ENCODE measurements around the gene DBF4B.
A peak's percentile ranks its signal among the peaks of the same experiment; 100 is the strongest.
"Not testable (repeated sequence)": the region's sequence is repeated elsewhere in the genome, so short reads cannot be mapped to it uniquely, and the experiment has no call there.

Gene DBF4B, protein sequence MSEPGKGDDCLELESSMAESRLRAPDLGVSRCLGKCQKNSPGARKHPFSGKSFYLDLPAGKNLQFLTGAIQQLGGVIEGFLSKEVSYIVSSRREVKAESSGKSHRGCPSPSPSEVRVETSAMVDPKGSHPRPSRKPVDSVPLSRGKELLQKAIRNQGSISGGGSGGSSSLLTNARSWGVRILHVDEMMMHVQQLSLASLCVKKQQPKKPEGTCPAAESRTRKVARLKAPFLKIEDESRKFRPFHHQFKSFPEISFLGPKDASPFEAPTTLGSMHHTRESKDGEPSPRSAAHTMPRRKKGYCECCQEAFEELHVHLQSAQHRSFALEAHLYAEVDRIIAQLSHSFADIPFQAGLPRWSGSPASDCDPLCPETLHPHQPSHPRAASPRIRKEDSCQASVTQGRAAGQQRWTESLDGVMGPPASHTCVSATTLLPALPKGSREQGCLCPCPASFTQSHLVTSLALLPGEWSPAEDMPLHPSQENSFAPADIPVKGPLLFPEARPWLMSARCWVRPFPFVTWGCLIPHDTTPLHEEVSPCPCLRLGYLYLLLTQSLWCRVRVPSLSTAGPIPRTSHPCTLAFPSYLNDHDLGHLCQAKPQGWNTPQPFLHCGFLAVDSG

DNA sequence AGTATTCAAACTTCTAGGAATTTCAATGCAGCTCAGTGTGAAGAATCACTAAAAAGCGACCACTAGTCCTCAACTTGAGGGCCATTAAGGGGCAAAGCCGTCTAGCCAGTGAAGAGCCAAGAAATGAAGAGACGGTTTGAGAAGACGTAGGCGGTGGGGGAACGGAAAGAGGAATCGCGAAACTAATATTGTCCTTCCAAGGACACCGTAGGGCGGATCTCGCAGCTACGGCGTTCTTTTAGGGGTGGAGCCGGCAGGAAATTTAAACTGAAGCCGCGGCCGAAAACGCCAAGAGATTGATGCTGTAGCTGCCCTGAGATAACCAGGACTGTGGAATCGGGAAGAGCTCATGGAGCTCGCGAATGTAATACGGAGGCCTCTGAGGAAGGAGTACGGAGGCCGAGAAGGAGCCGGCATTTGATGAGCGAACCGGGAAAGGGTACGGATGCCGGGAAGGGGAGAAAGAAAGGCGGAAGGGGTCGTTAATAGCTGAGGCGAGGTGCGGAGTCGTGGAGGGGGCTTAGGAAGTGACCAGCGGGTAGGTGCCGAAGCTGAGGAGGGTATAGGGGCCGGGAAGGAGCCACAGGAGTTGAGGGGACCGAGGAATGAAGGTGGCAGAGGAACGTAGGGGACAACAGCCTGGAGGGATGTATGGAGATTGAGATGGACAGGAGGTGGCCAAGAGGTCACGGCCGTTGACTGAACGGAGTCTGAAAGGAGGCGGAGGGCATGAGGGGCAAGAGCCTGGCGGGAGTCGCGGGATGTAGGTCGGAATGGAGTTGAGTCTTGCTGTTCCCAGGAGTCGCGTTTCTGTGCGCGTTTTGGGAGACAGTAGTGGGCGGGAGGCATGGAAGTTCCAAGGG lies at the start of gene DBF4B:
Gene DBF4B, plus strand, starts transcription at position 265 of the 863 bp plus-strand sequence. Its CDS starts 156 bp downstream, at position 421.
- DNase-seq, result peak; percentile 89

DNA sequence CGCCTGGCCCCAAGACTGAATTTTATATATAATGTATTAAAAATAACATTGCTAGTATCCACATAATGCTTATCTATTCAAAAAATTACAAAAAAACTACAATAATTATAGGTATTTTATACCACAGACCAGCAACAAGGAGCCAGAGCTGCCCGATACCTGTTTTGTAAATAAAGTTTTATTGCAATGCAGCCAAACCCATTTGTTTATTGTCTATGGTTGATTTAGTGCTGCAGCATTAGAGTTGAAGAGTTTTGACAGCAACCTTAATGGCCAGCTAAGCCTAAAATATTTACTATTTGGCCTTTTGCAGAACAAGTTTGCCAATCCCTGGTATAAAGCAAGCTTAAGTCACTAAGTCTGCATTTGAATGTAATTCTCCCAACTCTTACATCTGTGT lies 46.6 kb upstream of the DBF4B start:
- DNase-seq, result no peak

DNA sequence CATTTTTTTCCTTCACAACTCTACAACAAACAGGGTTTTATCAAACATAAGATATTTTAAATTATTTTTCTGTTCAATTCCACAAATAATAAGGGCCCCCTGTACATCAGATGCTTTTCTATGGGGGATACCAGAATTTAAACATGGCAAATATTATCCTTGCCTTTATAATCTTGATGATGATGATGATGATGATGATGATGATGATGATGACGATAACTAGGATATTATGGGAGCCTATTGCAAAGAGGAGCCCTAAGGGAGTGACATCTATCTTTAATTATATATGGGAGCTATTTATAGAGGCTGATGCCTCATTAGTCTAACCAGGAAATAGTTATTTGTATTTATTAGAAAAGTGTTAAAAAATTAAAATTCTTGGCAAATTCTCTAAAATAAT lies 45.4 kb upstream of the DBF4B start:
- no peak for DNase-seq

DNA sequence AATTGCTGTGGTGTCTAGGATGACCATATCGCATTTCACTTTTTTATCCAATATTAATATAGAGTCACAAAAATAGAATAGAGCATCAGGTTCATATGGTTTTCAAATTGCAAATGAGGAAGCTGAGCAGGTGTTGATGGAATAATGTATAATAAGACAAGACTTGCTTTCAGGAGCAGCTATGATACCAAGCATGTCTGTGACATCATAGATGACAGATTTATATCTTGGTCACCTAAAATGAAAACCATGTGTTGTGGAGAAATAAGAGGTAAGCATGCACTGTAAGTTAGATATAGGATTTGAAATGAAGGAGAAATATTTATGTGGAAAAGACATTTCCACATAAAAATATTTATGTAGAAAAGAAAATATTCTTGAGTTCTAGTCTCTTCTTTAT lies 43.6 kb upstream of the DBF4B start:
- no peak for DNase-seq

DNA sequence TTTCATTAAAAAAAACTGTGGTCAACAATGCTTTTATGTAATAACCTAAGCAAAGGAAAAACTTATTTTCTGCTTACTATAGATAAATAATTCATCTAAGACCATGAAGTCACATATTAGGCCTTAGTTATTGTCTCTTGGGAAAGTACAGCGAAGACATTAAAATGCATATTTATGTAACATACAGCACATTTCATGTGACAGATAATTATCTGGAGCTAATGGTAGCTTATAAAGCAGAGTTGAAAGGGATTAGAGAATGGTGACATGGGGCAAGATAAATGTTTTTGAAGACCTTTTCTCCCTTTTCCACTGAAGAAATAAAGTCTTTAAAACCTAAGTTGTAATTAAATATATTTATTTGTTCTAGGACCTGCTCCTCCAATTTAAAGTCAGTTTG lies 42.5 kb upstream of the DBF4B start:
- DNase-seq, result no peak

DNA sequence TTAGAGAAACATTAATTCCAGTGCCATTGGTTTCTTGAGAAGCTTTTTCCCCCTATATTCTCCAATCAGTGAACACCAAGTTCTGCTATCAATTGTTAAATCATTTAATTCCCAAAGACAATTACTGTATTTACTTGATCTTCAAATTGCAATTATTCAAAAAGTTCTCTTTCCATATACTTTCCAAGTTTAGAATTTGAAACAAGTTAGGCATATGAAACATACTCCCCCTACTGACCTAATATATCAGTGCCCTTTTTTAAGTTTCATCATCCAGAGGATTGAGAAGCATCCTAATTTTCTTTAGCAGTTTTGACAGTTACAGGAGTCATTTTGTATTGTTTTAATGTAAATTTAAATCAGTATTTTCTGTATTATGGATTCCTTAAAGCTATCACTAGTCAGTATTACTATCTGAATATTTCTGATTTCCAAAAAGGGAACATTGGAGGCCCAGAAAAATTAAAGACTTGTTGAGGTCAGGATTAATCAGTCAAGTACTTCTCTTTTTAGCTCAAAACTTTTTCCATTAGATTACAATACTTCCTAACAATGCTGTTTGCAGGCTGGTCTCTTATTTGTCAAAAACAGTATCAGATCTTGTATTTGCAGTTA lies 35.9 kb upstream of the DBF4B start:
- DNase-seq, result no peak

DNA sequence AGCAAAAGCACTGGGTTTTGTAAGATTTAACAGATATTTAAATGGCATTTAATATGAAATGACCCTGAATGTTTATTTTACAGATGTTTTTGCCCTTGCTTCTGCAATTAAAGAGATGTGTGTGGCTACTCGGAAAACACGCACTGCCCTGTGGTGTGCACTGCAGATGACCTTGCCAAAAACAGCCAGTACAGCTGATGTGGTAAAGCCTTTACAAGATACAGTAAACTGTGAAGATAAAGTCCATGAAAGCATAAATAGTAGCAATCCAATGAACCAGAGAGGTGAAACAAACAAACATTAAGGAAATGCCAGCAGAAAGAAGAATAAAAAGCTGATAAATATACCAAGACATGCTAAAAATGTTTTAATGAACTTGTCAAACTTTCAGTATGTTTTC lies 34.6 kb upstream of the DBF4B start:
- no peak for DNase-seq

DNA sequence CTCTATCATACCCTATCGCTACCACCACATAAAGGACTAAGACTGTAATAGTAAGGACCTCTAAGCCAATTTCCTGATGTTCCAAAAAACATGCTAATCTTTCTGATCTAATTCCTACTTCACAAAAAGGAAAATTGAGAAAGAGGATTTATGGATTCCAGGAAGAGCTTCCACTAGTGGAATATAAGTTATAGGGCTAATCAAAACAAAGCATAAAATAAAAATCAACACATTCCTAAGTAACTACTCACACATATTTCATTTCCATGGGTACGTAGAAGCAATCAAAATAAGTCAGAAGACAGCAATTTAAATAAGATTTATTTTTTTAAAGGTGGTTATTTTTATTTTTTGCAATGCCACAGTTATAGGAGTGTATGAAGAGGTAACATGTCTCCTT lies 31.3 kb upstream of the DBF4B start:
- DNase-seq, result no peak

DNA sequence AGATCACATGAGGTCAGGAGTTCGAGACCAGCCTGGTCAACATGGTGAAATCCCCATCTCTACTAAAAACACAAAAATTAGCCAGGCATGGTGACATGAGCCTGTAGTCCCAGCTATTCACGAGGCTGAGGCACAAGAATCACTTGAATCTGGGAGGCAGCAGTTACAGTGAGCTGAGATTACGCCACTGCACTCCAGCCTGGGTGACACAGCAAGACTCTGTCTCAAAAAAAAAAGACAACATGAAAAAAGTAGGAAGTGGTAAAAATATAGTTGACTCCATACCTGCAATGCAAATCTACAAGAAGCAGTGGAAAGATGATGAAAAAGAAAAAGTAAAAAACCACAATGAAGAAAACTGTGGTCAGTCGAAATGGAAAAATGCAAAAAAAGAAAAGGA lies 25.2 kb upstream of the DBF4B start:
- DNase-seq, result not testable (repeated sequence)

DNA sequence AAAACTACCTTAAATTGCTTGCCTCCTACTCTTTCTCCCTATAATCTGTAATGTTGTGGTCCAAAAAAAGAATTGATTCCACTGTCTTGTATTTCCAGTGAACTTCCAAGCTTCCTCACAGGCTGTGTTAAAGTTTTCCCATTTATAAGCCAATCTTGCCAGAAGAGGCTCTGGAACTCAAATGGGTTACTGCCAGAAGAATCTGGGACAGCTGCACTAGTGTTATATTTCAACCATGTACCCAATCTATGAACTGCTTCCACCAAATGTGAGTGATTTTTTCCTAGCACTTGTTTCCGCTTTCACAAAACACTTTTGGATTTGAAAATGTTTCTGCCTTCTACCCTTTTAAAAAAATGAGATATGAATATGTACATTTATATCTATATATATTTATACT lies 20.7 kb upstream of the DBF4B start:
- DNase-seq, result no peak

DNA sequence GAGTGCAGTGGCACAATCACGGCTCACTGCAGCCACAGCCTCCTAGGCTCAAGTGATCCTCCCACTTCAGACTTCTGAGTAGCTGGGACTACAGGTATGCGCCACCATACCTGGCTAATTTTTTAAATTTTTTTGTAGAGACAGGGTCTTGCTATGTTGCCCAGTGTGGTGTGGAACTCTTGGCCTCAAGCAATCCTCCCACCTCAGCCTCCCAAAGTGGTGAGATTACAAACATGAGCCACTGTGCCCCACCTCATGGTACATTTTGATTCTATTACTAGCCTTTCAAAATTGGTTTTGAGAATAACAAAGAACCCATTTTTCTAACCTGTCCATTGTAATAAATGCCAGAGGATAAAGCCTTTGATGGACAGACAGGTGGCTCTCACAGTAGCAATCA lies 20.3 kb upstream of the DBF4B start:
- DNase-seq, result no peak

DNA sequence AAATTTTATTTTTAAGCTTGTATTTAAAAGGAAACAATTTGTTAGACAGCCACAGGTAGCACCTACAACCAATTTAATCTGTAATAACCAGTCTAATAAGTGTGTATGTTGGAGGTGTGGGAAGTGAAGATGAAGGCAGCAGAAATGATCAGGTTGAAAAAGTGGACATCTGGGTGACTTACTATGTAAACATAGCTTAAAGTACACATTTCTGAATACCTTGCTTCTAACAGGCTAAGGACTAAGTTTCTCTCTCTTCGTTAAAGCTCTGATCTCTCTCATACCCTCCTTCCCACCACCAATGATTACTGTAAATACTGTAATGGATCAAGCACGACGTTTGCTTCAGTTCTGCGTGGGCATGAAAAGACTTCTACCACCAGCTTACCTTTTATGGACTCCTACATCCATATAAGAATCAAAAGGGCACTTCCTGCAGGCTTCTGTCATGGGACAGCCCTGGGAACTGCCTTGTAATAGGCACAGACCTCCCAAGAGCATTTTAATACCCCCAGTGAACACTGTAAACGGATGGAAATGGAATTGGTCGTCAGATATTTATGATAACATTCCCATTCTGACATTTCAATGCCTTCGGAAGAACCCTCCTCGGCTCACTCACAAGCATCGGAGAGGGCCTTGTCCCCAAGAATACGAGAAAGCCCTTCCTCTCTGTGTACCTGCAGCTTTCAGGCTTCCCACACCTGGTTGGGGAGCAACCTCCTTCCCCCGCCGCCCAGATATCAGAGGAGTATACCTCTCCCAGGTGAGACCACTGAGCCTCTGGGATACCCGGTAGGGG lies 19.6 kb upstream of the DBF4B start:
- no peak for DNase-seq

DNA sequence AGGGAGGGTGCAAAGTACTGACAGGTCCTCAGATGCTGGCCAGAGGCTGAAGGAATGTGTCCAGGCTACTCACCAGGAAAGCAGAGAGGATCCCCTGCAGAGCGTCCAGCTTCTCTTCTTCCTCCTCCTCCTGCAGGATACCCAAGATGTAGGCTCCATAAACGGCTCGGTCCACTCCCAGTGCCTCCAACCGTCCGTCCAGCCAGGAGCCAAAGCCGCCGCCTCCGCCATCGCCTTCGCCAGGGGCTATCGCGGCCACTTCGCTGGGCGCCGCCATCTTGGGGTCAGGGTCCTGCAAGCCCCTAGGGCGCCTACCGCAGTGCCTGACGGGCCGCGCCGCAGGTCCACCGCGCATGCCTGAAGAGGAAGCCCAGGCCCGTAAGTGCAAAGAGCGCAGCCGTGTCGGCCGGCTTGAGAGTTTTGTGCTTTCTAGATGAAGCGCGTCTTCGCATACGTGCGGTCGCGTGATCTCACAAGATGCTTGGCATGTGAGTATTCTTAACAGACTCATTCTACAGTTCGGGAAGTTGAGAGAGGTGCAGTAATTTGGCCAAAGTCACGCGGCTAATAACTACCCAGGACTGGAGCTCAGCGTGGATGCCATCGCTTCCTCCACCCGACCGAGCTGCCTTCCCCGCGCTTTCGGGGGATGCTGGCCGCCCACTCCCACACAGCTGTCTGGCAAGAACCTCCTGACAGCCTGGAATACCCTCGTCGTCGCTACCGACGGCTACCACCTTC lies 18.8 kb upstream of the DBF4B start, which contains the start of gene CCDC43:
Gene CCDC43, minus strand, starts transcription at position 300 of the 741 bp plus-strand sequence. Its CDS starts 23 bp downstream, at position 277.
- DNase-seq, result peak; percentile 91

DNA sequence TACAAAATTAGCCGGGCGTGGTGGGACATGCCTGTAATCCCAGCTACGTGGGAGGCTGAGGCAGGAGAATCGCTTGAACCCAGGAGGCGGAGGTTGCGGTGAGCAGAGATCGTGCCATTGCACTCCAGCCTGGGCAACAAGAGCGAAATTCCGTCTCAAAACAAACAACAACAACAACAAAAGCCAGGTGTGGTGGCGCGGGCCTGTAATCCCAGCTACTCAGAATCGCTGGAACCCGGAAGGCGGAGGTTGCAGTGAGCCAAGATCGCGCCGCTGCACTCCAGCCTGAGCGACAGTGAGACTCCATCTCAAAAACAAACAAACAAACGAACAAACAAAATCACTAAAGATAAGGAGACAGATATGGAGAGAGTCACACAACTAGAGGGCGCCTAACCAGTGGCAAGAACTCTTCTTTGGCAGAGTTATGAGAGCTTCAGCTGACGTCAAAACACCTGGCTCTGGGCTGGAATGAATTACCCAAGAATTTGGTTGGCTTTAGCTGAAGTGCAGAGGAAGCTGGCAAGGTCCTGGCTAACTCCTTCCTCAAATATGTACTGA lies 17.6 kb upstream of the DBF4B start:
- not testable (repeated sequence) for DNase-seq

DNA sequence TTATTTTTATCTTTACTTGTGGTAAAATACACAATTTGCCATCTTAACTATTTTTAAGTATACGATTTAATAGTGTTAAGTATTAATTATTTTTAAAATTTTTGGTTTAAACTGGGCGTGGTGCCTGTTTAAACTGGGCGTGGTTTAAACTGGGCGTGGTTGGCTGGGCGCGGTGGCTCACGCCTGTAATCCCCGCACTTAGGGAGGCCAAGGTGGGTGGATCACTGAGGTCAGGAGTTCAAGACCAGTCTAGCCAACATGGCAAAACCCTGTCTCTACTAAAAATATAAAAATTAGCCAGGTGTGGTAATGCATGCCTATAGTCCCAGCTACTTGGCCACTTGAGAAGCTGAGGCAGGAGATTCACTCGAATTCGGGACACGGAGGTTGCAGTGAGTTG lies 14.9 kb upstream of the DBF4B start:
- DNase-seq, result no peak

DNA sequence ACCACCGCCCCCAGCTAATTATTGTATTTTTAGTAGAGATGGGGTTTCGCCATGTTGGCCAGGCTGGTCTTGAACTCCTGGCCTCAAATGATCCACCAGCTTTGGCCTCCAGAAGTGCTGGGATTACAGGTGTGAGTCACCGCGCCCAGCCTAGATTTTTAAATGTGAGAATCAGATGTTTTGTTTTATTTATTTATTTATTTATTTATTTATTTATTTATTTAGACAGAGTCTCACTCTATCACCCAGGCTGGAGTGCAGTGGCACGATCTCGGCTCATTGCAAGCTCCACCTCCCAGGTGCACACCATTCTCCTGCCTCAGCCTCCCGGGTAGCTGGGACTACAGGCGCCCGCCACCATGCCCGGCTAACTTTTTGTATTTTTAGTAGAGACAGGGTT lies 8.2 kb upstream of the DBF4B start:
- not testable (repeated sequence) for DNase-seq

DNA sequence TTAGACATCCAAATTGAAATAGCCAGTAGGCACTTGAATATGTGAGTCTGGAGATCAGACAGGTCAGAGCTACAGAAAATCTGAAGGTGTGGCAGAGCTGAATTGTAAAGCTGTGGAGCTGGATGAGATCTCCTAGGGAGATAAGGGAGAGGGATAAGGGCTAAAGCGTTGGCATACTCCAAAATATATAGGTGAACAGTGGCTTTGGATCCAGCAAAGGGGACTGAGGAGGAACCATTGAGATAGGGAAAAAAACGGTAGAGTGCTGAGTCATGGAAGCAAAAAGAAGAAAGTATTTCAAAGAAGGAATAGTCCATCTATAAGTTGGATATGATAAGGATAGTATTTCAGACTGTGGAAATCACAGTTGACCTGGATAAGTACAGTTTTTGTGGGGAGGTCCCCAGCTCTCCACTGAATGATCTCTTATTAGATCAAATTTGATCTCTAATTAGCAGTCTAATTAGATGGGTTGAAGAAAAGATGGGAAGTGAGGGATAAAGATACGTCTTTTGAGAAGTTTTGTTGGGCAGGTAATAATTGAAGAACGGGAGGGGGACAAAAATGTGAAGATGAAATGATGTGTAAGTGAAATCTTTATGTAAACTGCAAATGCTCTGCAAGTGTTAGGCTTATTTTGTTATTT lies 587 bp upstream of the DBF4B start:
- DNase-seq, result peak; percentile 18

DNA sequence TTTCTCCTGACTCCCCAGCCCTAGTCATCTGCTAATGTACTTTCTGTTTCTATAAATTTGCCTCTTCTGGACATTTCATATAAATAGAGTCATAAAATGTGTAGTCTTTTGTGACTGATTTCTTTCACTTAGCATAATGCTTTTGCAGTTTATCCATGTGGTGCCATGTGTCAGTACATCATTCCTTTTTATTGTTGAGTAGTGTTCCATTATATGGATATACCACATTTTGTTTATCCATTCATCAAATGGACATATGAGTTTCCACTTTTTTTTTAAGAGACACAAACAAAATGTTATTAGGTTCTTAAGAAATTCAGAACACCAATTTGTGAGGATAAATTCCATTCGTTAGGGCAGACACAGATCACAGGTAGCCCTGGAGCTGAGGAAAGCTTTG lies 11.0 kb downstream of the DBF4B start:
- DNase-seq, result no peak

DNA sequence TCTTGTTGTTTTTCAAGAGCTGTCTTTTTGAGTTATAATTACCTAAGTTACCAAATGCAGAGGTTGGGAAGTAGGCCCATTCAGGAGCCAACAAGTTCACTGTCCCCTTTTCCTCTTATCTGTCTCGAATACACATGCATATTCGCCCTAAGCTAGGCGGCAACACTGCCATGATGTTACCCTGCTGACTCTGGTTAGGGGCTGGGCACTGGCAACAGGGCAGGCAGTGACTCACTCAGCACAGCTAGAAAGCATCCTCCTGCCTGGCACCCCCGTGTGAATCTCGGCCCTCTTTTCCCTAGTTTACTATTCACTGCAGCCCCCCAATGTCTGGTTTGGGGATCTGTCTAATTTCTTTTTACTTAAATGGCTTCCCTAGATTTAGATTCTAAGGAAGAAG lies 13.8 kb downstream of the DBF4B start:
- no peak for DNase-seq

DNA sequence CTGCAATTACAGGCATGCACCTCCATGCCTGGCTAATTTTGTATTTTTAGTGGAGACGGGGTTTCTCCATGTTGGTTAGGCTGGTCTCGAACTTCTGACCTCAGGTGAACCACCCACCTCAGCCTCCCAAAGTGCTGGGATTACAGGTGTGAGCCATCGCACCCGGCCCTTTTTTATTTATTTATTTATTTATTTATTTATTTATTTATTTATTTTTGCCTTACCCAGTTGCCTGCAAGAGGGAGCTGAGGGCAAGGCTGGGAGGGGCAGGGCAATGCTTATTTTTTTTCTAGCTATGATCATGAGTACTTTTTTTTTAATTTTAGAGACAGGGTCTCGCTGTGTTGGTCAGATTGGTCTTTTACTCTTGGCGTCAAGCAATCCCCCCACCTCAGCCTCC lies 17.7 kb downstream of the DBF4B start:
- not testable (repeated sequence) for DNase-seq

DNA sequence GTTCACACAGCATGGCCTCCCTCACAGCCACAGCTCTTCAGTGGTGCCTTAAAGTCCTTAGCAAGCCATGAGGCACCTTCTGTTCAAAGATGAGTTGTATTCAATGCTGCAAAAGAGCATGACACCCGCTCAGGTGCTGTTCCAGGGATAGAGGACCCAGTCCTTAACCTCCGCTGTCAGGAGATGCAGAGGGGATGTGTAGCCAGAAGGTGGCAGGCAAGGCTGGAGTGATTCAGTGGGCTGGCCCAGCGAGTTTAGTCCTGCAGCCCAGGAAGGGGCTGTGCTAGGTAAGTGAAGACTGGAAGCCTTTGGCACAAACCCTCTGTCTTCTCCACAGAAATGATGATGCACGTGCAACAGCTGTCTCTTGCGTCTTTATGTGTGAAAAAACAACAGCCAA lies 25.3 kb downstream of the DBF4B start:
- no peak for DNase-seq

Measured in NCI-H345 (cell line).